ENCODE measurements around the gene ZNF692.

The ZNF692 gene, protein sequence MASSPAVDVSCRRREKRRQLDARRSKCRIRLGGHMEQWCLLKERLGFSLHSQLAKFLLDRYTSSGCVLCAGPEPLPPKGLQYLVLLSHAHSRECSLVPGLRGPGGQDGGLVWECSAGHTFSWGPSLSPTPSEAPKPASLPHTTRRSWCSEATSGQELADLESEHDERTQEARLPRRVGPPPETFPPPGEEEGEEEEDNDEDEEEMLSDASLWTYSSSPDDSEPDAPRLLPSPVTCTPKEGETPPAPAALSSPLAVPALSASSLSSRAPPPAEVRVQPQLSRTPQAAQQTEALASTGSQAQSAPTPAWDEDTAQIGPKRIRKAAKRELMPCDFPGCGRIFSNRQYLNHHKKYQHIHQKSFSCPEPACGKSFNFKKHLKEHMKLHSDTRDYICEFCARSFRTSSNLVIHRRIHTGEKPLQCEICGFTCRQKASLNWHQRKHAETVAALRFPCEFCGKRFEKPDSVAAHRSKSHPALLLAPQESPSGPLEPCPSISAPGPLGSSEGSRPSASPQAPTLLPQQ

GRCh38 chr1:248858891-248859889 is at the start of gene ZNF692:
Gene ZNF692 (minus strand): TSS chr1:248859085. CDS start chr1:248858309, 776 bp downstream.
- peak; percentile 93 for TF ChIP-seq POLR2A (IDR thresholded peaks at IDR 0.05; ENCODE audit: low read depth, low read length)
- DNase-seq (ENCODE audit: insufficient read length, low spot score) = peak; percentile 88
- no peak for FAIRE-seq

DNA sequence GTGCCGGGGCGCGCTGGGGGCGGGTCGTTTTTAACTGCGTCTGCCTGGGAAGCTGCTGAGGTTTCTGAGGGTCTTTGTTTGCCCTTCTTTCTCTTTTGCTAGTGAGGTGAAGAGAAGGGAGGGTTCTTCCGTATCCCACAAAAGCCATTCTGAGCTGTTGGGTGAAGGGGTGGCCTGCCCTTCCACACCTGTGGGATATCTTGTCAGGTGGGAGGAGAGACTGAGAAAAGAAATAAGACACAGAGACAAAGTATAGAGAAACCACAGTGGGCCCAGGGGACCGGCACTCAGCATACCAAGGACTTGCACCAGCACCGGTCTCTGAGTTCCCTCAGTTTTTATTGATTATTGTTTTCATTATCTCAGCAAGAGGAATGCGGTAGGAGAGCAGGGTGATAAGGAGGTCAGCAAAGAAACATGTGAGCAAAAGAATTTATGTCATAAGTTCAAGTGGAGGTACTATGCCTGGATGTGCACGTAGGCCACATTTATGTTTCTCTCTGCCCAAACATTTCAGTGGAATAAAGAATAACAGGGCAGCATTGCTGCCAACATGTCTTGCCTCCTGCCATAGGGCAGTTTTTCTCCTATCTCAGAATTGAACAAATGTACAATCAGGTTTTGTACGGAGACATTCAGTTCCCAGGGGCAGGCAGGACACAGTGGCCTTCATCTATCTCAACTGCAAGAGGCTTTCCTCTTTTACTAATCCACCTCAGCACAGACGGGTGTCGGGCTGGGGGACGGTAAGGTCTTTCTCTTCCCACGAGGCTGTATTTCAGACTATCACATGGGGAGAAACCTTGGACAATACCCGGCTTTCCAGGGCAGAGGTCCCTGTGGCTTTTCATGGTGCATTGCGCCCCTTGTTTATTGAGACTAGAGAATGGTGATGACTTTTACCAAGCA is 48.1 kb upstream of the ZNF692 start:
- DNase-seq (ENCODE audit: insufficient read length, low spot score) = no peak
- no peak for FAIRE-seq
- TF ChIP-seq POLR2A (IDR thresholded peaks at IDR 0.05; ENCODE audit: low read depth, low read length) = 0 out of 2 replicates have a peak, but pooled peaks have one; percentile 28

- FAIRE-seq (no peak), DNase-seq (ENCODE audit: insufficient read length, low spot score) (peak; percentile 81)
- peak; percentile 97 for TF ChIP-seq POLR2A (IDR thresholded peaks at IDR 0.05; ENCODE audit: low read depth, low read length)
Measured at GRCh38 chr1:248906009-248906752, 47.3 kb upstream of the ZNF692 start, which contains the start of gene PGBD2. Gene PGBD2 (plus strand): TSS chr1:248906235. CDS start chr1:248913863, 7,628 bp downstream.

- TF ChIP-seq POLR2A (IDR thresholded peaks at IDR 0.05; ENCODE audit: low read depth, low read length) = no peak
- DNase-seq (ENCODE audit: insufficient read length, low spot score) (no peak), FAIRE-seq (no peak)
Measured at GRCh38 chr1:248905662-248906008, 46.8 kb upstream of the ZNF692 start.

DNA sequence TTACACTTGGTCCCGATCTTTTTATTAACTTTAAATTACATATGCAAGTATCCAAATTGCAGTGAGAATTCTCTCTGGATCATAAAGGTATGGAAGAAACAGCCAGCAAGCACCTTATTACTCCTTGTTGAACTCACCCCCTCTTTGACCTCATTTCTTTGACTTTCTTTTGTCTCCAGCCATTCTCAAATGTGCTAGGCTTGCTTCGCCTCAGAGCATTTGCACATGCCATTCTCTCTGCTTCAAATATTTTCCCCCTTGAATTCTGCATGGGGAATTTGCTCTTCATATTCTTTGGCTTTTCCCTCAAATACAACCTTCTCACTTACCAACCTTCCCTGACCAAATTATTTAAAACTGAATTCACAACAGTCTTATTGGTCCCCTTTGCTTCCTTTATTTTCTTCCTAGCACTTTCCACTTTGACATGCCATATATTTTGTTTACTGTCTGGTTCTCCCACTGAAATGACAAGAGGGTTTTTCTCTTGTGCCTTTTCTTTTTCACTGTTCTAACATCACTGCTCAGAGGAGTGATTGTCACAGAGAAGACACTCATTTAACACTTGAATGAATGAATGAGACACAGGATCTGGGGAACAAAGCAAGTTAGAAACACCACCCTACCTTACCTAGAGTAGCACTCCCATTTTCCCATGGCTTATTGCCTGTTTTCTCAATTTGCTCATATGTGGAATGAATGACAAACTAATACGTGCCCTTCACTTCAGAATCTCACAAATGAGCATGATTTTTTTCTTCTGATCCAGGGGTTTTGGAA is 45.7 kb upstream of the ZNF692 start:
- DNase-seq (ENCODE audit: insufficient read length, low spot score) = no peak
- no peak for FAIRE-seq
- TF ChIP-seq POLR2A (IDR thresholded peaks at IDR 0.05; ENCODE audit: low read depth, low read length) = no peak

DNA sequence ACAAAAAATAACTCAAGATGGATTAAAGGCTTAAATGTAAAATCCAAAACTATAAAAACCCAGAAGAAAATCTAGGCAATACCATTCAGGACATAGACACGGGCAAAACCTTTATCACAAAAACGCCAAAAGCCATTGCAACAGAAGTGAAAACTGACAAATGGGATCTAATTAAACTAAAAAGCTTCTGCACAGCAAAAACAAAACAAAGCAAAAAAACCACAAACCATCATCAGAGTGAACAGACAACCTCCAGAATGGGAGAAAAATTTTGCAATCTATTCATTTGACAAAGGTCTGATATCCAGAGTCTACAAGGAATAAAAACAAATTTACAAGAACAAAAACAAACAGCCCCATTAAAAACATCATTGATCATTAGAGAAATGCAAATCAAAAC is 42.7 kb upstream of the ZNF692 start:
- no peak for TF ChIP-seq POLR2A (IDR thresholded peaks at IDR 0.05; ENCODE audit: low read depth, low read length)
- FAIRE-seq (no peak), DNase-seq (ENCODE audit: insufficient read length, low spot score) (no peak)

- no peak for DNase-seq (ENCODE audit: insufficient read length, low spot score)
- FAIRE-seq = no peak
- no peak for TF ChIP-seq POLR2A (IDR thresholded peaks at IDR 0.05; ENCODE audit: low read depth, low read length)
Measured at GRCh38 chr1:248900637-248901036, 41.8 kb upstream of the ZNF692 start.

DNA sequence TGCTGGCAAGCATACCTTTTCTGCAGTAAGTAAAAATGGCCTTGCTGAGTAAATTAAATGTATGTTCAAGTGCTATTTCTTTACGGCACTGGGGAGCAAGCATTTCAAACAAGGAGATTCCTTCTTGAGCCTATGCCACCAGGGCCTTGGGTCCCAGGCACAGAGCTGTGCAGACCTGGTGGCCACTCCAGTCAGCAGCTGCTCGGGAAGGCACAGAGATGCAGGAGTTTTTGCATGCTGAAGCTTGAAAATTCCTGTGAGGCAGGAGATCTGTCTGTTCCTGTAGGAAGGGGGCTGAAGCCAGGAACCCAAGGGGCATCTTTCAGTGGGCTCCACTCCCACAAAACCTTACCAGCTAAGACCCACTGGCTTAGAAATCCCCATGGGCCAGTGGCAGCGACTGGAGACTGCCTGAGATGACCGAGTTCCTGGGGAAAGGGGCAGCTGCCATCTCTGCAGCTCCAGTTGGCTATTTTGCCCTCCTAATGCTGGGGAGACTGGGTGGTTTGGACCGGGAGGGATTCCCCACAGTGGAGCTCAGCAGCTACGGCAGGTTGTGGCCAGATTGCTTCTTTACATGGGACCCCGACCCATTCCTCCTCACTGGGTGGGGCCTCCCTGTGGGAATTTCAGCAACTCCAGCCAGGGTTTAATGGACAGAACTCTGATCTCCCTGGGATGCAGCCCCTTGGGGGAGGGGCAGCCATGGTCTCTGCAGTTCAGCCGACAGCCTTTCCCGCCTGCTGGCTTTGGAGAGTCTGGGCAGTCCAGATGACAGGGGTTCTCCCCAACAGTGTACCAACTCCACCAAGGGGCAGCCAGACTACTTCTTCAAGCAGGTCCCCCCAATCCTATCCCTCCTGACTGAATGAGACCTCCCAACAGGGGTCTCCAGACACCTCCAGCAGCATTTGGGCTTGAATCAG is 38.8 kb upstream of the ZNF692 start:
- DNase-seq (ENCODE audit: insufficient read length, low spot score) (no peak), FAIRE-seq (no peak)
- no peak for TF ChIP-seq POLR2A (IDR thresholded peaks at IDR 0.05; ENCODE audit: low read depth, low read length)

GRCh38 chr1:248894837-248895236 is 36.0 kb upstream of the ZNF692 start:
- DNase-seq (ENCODE audit: insufficient read length, low spot score) (no peak), FAIRE-seq (no peak)
- no peak for TF ChIP-seq POLR2A (IDR thresholded peaks at IDR 0.05; ENCODE audit: low read depth, low read length)

DNA sequence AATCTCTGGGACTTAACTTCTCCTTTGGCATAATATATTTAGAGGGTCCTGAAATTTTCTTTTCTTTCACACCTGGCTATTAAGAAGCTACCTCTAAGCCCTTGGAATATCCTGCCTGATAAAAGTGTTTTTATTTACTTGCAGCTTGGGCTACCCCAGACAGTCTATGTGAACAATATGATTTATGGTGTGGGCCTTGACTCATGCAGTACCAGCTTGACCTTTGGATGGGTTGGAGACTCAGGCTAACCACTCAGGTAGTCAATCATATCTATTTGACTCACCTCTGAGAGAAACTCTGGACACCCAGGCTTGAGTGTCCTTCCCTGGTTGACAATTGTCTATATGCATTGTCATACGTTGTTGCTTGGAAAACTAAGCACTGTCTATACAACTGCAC is 33.7 kb upstream of the ZNF692 start:
- TF ChIP-seq POLR2A (IDR thresholded peaks at IDR 0.05; ENCODE audit: low read depth, low read length) = no peak
- DNase-seq (ENCODE audit: insufficient read length, low spot score) = no peak
- no peak for FAIRE-seq

- no peak for DNase-seq (ENCODE audit: insufficient read length, low spot score)
- no peak for FAIRE-seq
- no peak for TF ChIP-seq POLR2A (IDR thresholded peaks at IDR 0.05; ENCODE audit: low read depth, low read length)
Measured at GRCh38 chr1:248891758-248892157, 32.9 kb upstream of the ZNF692 start.
